HT1080 (cell line): ENCODE data around the gene C16orf74. TPM values are rescaled to one million over a fixed set of nuclear protein-coding genes. Genes with fewer than 3 reads are reported as not detected.

Experiments used
- DNase-seq: peaks from one replicate; pipeline ENCODE4 v3.0.0-alpha.2; 2015; ENCODE audit warnings: low read depth
- total RNA-seq: library from RNA; depleted of rRNA; stranded (reverse); fragments of >200 nt; shearing (Covaris generic); gene quantifications from 2 replicates; pipeline ENCODE4 v1.2.3, GENCODE V29; 2014

Gene C16orf74
- total RNA-seq, 1 experiment from 2014 or later, result 46.0 TPM

DNA sequence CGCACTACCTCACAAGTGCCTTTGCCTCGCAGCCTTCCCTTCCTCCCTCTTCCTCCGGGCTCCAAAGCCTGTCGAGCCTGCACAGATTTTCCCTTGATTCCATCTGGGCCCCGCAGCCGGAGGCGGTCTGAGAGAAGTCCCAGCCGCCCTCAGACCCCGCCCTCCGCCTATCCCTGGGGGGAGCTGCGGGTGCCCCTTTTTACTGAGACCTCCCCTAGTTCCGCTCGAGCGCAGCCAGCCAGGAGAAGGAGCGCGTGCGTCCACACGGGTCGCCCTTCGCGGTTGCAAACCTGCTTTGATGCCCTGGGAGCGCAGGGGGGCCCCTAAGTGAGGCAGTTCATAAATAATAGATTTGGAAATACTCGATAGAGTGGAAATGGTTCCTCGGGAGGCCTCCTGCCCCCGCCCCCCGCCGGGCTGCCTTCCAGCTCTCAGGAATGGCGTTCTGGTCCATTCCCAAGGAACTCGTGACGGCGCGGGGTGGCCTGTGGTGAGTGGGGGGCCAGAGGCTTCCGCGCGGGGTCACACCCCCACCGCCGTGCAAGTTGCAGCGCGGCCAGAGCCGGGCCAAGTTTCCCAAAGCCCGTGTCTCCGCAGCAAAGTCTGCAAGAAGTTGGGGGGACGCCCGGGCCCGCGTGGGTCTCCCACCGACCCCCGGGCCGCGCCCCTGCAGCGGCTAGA, 610 bp downstream of the C16orf74 start:
- peak; percentile 64 for DNase-seq

DNA sequence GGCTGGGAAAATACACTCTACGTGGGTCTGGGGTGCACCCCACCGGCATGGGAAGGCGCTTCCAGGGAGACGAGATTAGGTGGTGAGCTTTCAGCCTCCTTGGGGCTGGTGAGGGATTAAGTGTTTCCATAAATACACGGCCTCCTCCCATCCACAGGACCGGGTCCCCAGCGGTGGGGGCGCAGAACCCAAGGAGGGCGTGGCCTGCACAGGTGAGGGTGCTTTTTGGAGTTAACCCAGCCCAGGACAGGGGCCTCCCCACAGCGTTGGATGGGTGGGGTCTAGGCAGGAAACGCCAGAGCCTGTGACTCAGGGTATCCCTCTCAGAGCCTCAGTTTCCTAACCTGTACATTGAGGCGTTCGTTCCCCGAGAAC, 1.1 kb downstream of the C16orf74 start:
- no peak for DNase-seq

DNA sequence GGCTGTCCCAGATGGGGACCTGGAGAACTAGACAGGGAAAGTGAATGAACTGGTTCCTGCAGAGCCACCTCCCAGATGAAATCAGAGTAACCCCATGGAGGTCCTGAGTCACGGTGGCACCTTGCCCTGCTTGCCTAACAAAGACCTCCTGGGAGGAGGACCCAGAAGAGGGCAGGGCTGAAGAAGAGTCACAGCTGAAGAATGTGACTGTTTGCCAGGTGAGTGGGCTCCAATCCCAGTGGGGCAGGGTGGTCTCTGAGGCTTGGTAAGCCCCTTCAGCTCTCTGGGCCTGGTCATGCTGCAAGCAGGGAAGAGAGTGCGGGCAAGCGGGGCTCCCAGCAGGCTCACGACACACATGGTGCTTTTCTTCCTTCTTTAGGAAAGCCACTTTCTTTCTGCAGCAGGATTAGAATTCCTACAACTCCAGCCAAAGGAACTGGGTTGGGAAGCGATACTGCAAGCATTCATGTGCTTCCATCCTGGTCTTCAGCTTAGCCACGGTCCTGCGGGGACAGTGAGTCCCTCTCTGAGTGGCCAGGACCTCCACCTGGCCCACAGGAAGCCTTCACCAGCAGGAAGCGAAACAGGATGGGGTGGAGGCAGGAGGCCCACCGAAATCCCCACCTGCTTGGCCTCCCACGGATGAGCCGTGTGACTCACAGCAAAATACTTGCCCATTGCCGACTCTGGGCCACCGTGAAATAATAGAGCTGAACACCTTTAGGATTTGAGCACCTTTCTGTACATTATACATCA, 4.3 kb downstream of the C16orf74 start:
- DNase-seq, result peak; percentile 61

DNA sequence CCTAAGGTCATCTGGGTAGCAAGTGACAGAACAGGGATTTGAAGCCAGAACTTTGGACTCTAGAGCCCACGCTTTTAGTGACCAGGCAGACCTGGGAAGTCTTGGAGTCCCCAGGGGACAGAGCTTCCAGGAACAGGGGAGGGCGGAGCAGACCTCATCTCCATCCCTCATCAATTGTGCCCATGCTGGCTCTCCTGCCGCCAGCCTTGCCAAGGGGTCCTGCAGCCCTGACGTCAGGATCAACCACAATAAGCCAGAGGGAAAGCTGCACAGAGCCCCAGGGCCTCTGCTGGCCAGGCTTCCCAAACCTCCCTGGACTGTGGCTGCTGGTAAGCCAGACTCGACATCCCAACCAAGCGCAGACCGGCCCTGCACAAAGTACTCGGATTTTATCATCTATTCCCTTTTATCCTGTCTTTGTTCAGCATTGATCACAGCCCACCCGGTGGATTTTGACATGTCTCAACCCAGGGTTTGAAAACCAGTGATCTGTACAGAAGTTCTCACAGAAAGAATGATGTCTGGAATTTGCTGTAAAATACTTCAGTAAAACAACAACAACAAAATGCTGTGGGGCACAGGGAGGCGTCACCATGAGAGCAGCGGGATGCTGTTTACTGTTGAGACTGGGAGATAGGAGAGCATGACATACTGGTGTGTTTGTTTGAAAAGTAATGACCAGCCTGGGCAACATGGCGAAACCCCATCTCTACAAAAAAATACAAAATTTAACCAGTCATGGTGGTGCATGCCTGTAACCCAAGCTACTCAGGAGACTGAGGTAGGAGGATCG, 11.8 kb downstream of the C16orf74 start:
- DNase-seq, result no peak

DNA sequence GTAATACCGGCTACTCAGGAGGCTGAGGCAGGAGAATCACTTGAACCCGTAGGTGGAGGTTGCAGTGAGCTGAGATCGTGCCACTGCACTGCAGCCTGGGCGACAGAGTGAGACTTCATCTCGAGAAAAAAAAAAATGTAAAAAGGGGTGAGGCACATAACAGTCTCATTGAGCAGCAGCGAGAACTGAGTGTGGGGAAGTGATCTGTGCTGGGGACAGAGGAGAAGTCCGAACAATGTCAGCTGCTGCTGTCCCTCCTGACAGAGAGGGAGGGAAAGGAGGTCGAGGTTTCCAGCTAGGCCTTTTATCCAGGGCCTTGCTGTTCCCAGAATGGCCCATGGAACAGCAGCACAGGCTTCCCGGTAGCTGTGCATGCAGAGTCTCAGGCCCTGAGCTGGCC, 14.0 kb downstream of the C16orf74 start:
- DNase-seq, result no peak

DNA sequence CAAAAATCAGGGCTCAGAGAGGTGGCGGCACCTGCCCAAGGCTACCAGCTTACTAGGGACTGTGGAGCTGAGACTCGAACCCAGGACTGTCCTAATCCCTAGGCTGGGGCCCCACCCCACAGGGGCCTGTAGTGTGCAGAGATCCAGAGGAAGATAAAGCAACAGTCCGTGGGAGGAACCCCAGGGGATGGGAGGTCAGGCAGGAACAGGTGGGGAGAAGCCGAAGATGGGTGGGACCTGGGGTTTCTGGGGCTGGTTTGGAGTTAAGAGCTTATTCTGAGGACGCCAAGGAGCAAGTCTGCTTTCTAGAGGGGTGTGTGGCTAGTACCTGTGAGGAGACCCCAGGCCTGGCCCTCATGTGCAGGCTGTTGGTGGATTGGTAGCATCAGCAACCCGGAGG, 14.9 kb downstream of the C16orf74 start:
- DNase-seq, result no peak

DNA sequence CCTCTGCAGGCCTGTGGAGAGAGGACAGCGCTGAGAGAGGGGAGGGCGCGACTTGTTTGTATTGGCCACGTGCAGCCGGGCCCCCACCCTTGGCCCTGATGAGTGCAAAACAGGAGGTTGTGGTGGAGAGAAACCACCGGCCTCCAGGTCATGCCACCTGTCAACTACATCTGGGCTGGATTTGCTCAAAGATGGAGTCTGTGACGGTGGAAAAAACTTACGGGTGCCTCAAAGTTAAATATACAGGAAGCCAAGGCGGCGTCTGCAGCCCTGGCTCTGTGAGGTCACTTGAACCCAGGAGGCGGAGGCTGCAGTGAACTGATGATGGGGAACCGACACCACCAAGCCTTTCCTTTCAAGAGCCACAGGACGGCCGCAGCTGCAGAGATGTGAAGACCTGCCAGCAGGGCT, 15.7 kb downstream of the C16orf74 start:
- no peak for DNase-seq

DNA sequence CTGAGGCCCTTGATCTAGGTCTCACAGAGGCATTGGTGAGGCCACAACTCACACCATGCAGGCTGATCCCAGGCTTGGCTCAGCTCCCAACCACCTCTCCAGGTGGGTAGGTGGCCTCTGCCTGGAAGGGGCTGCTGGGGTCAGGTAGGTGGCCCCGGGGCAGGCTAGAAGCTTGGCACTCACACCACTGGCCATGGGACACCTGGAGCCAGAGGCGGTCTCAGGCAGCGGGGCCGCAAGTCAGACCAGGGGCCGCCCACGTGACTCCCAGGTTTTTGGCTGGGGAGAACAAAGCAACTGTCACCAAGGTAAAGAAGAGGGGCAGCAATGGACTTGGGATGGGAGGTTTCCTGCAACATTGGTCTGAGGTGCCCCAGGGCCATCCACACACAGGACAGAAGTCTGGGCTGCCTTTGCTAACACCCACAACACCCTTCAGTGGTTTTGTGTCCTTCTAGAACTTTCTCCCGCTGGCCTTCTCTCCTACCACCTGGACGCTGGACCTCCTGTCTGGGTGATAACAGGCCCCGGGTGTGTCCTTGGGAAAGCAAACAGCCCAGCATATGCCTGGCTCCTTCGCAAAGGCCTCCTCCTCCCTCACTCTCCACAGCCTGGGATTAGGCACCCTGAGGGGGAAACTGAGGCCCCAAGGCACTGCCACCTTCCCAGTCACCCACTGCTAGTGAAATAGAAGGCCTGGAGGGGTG, 16.4 kb downstream of the C16orf74 start:
- no peak for DNase-seq

DNA sequence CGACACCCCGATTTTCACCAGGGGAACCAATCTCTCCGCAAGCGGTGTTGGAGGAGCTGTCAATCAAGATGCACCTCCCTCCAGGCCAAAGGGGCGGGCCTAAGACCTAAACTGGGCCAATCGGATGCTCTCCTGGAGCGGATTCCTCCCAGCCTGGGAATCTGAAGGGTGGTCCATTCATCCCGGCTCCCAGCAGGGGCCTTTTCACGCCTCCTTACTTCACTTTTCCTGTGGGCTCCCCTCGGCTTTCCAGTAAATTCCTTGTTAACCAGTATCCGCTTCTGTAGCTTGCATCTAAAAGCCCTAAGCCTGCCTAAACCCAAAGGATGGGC, 17.1 kb downstream of the C16orf74 start:
- no peak for DNase-seq

DNA sequence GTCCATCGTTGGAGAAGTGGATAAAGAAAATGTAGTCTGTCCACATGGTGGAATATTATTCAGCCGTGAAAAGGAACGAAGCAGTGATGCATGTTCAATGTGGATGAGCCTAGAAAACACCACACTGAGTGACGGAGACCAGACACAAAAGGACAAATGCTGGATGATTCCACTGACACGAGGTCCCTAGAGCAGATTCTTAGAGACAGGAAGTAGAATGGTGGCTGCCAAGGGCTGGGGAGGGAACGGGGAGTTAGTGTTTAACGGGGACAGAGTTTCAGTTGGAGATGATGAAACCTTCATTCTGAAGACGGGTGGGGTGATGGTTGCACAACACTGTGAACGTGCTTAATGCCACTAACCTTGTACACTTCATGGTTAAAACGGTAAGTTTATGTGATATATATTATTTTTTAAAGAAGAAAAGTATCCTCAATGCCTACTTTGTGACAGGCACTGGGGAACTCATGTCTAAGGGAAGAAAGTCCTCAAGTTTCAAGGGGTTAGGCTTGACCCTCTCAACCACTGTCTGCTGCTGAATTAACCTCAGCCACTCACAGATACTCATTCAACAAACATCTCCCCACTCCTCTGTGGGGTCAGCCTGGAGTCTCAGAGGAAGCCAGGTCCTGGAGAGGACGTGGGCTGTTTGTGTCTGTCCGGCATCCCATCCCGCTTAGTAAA, 17.6 kb downstream of the C16orf74 start:
- DNase-seq, result no peak

DNA sequence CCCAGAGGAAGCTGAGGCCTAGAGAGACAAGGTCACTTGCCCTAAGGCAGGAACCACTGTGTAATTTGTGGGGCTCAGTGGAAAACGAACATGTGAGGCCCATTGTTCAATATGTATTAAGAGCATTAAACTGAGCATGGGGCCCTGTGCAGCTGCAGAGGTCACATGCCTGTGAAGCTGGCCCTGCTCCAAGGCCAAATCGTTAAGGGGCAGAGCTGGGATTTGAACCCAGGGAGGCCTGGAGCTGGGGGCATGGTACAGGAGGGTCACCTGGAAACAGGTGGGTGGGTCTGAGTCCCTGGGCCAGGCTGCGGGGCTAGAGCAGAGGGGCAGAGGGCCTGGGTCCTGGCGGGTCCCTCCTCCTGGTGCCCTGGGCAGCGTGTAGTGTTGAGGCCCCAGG, 19.7 kb downstream of the C16orf74 start:
- DNase-seq, result no peak

DNA sequence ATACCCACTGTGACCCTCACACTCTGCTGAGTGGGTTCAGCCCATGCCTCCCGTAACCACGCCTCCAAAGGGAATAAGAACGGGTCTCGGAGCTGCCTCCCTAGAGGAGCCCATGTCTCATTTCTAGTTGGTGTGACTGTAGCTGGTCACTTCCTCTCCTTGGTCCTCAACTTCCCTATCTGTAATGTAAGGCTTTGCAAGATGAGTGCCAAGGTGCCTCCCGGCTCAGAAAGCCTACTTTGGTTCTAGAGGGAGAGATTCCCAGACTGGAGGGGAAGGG, 20.8 kb downstream of the C16orf74 start:
- DNase-seq, result no peak

DNA sequence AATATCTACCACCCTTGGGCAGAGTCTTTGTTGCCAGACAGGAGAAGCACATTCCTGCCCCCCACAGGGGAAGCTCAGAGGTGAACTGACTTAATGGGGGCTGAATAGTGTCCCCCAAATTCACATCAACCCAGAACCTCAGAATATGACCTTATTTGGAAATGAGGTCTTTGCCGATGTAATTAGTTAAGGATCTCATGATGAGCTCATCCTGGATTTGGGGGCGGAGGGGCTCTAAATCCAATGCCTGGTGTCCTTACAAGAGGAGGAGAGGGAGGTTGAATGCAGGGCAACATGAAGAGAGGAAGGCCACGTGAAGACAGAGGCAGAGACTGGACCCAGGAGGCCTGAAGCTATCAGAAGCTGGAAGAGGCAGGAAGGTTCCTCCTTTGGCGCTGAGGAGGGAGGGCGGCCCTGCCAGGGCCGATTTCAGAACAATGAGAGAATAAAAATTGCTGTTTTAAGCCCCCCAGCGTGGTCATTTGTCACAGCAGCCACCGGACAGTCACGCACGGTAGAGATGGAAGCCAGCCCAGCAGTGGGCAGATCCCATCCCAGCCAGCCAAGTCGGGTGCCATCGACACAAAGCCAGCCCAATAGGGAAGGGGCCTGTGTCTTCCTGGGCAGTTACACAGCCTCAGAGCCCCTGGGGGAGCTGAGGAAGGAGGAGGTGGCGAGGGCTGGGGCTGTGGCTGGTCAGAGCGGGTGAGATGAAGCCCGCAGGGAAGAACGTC, 21.3 kb downstream of the C16orf74 start:
- no peak for DNase-seq

DNA sequence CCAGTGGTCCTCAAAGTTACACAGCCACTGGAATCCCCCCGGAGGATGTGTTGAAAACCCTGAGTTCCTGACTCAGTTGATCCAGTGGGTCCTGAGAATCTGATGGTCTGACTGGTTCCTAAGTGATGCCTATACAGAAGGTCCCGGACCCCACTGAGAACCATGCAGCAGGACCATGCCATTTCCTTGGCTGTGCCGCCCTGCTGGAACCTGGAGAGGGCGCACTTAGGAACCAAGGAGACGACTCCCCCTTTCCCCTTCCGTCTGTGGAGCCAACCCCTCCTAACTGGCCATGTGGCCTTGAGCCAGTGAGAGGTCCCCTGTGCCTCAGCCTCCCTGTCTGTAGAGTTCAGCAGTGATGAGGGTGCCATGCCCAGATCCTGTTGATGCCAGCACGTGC, 22.0 kb downstream of the C16orf74 start:
- no peak for DNase-seq

DNA sequence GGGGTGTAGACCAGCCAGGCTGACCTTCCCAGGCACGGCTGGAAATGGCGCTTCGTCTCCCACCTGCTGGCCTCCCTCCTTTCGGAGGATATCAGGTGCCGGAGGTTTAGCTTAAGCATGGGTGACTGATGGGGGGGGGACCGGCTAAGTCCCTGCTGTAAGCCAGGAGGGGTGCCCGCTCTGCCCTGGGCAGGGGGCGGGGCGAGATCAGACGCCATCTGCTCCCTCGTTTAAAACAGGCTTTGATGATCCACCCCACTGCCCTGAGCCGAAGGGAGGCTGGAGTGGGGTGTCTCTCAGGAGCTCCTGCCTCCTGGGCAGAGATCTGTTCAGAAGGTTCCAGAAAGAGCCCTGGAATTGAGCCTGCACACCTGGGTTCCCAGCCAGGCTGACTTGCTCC, 26.0 kb downstream of the C16orf74 start:
- DNase-seq, result no peak

DNA sequence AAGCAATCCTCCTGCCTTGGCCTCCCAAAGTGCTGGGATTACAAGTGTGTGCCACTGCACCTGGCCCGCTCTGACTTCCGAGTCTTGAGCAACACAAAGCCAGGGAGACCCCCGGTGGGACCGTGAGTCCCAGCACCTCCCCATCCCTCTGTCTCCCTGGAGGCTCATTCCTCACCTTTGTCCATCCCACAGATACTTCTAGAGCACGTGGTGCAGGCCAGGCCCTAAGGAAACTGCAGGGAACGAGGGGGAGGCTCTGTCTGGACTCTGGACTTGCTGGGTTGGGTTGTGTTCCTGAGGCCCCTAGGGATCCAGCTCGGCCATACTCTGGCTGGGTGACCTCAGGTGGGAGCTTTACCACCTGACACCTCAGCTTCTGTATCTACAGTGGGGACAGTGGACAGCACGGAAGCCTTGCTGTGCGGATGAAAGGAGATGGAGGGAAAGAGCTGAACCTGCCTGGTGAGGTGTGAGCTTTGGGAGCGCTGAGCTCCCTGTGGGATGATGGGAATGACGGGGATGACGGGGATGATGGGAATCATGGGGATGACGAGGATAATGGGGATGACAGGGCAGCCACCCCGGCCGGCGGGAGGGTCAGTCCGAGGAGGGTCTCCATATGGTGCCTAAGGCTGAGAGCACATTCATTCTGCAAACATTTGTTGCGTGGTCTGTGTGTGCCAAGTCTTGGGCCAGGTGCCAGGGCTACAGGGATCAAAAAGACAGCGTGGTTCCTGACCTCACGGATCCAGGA, 26.6 kb downstream of the C16orf74 start:
- no peak for DNase-seq

DNA sequence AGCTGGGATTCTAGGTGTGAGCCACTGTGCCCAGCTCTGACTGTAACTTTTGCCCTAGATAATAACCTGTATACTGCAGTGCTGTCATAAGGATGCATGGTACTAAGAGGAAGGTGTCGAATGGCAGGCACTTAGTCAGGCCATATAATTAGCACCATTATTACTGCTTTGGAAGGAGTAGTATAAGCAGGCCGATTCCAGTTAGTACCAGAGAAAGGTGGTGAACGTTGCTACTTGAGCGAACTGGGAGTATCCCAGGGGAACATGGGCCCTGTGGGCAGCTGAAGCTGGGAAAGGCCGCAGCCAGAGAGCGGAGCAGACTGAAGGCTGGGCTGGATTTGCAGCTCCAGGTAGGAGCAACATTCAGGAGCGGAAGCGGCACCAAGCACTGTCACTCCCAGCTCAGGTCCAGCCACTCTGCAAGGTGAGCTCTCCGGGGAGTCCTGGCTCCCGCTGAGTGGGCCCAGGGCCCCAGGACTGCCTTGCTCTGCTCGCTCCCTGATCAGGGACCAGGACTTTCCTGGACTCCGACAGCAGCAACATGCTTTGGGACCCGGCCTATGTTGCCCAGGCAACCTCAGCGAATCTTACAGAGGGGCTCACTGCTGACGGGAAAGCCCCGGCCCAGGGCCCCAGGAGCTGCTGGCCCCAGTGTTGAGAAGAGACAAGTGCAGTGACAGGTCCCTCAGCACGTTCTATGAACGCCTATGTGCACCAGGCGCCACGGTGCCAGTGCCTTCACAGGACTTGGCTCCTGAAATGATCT, 28.6 kb downstream of the C16orf74 start:
- DNase-seq, result no peak

DNA sequence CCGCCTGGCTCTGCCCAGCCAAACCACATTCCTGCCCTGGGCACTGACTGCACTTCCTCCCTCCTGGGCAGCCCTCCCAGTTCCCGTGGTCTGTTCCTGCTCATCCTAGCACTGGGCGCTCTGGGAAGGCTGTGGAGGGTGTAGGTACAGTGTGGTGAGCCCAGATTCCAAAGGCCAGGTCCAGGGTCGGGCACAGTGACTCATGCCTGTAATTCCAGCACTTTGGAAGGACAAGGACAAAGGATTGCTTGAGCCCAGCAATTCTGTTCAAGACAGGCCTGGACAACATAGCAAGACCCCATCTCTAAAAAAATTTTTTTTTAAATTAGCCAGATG, 30.6 kb downstream of the C16orf74 start:
- DNase-seq, result peak; percentile 88

DNA sequence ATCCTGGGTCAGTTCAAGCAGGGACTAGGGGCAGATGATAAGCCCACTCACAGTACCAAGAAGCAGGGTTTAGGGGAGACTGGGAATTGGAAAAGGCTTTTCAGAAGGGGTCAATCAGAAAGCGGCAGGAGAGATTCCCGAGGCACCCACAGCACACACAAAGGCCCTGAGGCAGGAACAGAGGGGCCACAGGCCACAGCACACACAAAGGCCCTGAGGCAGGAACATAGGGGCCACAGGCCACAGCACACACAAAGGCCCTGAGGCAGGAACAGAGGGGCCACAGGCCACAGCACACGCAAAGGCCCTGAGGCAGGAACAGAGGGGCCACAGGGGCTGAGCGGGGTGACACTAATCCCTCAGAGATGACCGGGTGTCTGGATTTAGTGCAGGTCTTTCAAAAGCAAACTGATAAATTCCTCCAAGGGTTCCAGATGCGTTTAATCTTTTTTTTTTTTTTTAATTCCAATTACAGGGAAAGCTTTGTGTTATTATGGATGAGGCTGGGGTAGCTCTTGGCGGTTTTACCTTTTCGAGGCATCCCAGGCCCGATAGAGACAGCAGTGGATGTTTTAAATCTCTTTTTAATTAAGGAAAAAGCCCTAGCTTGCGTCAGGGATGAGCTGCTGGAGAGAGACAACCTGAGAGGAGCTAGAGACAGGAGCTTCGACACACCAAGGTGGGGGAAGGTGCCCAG, 31.1 kb downstream of the C16orf74 start:
- no peak for DNase-seq
